GM21786 (cell line): ENCODE data around the gene TRIM49D1.
"Not testable (repeated sequence)": the region's sequence is repeated elsewhere in the genome, so short reads cannot be mapped to it uniquely, and the experiment has no call there.

Experiments used
- ATAC-seq: cut with Tn5 transposase; IDR thresholded peaks from one replicate; pipeline ENCODE4 v1.9.1; 2021; ENCODE audit not compliant: unreplicated experiment

TRIM49D1 gene

GRCh38 chr11:89922195-89922660, at the start of gene TRIM49D1:
TRIM49D1 (minus strand) TSS chr11:89922245; CDS start chr11:89917710, 4,535 bp downstream.
- ATAC-seq, result no peak

GRCh38 chr11:89965737-89966136, 43.7 kb upstream of the TRIM49D1 start, which contains the start of gene TRIM64:
TRIM64 (plus strand) TSS chr11:89966037; CDS start chr11:89968504, 2,467 bp downstream.
- ATAC-seq, result not testable (repeated sequence)

- ATAC-seq, result not testable (repeated sequence)
Observed at GRCh38 chr11:89960833-89961232, 38.8 kb upstream of the TRIM49D1 start.

- ATAC-seq, result not testable (repeated sequence)
Observed at GRCh38 chr11:89923764-89924163, 1.7 kb upstream of the TRIM49D1 start, which contains the start of gene TRIM49D2. TRIM49D2 (plus strand) TSS chr11:89924064; CDS start chr11:89926762, 2,698 bp downstream.

- not testable (repeated sequence) for ATAC-seq
Observed at GRCh38 chr11:89900809-89901208, 21.2 kb downstream of the TRIM49D1 start.

GRCh38 chr11:89893245-89893644, 28.8 kb downstream of the TRIM49D1 start:
- ATAC-seq, result not testable (repeated sequence)

- ATAC-seq, result not testable (repeated sequence)
Observed at GRCh38 chr11:89877511-89877910, 44.5 kb downstream of the TRIM49D1 start.

- ATAC-seq, result not testable (repeated sequence)
Observed at GRCh38 chr11:89872588-89872987, 49.5 kb downstream of the TRIM49D1 start.

GRCh38 chr11:89865223-89865622, 56.8 kb downstream of the TRIM49D1 start:
- not testable (repeated sequence) for ATAC-seq

- not testable (repeated sequence) for ATAC-seq
Observed at GRCh38 chr11:89863906-89864704, 57.9 kb downstream of the TRIM49D1 start.
